ENCODE data around the gene AGAP1. TPM values are rescaled to one million over a fixed set of nuclear protein-coding genes. Genes with fewer than 3 reads are reported as not detected.

AGAP1 gene
- total RNA-seq, 1 donor from 2014 or later: 43.8 TPM

- no peak for TF ChIP-seq CTCF (IDR thresholded peaks at IDR 0.05)
- Mint-ChIP-seq H3K4me1 (ENCODE audit: unreplicated experiment) (peaks cover 2% of the 10 kb centered on the region), H3K27ac (ENCODE audit: unreplicated experiment) (no peak overlapping the region), H3K4me3 (ENCODE audit: unreplicated experiment) (no peak overlapping the region), H3K9me3 (ENCODE audit: unreplicated experiment) (no peaks in the 10 kb centered on the region), H3K36me3 (ENCODE audit: unreplicated experiment) (peaks cover 12% of the 10 kb centered on the region), H3K27me3 (ENCODE audit: unreplicated experiment) (no peaks in the 10 kb centered on the region)
- DNase-seq (ENCODE audit: extremely low spot score, unreplicated experiment): no peak
Observed at GRCh38 chr2:236119476-236119875, 625.6 kb downstream of the AGAP1 start.

- Mint-ChIP-seq H3K36me3 (ENCODE audit: unreplicated experiment) (peaks cover 18% of the 10 kb centered on the region), H3K9me3 (ENCODE audit: unreplicated experiment) (no peaks in the 10 kb centered on the region), H3K27ac (ENCODE audit: unreplicated experiment) (no peak overlapping the region), H3K4me1 (ENCODE audit: unreplicated experiment) (no peaks in the 10 kb centered on the region), H3K4me3 (ENCODE audit: unreplicated experiment) (no peak overlapping the region), H3K27me3 (ENCODE audit: unreplicated experiment) (no peaks in the 10 kb centered on the region)
- TF ChIP-seq CTCF (IDR thresholded peaks at IDR 0.05): no peak
- no peak for DNase-seq (ENCODE audit: extremely low spot score, unreplicated experiment)
Observed at GRCh38 chr2:236120141-236120601, 626.3 kb downstream of the AGAP1 start.

GRCh38 chr2:236120829-236121228 is 627.0 kb downstream of the AGAP1 start:
- no peak overlapping the region for H3K27ac Mint-ChIP-seq (ENCODE audit: unreplicated experiment)
- no peaks in the 10 kb centered on the region for H3K4me1 Mint-ChIP-seq (ENCODE audit: unreplicated experiment)
- no peak for DNase-seq (ENCODE audit: extremely low spot score, unreplicated experiment)
- H3K27me3 Mint-ChIP-seq (ENCODE audit: unreplicated experiment): no peaks in the 10 kb centered on the region
- H3K4me3 Mint-ChIP-seq (ENCODE audit: unreplicated experiment): no peak overlapping the region
- TF ChIP-seq CTCF (IDR thresholded peaks at IDR 0.05): no peak
- H3K36me3 Mint-ChIP-seq (ENCODE audit: unreplicated experiment): peaks cover 20% of the 10 kb centered on the region
- no peaks in the 10 kb centered on the region for H3K9me3 Mint-ChIP-seq (ENCODE audit: unreplicated experiment)

GRCh38 chr2:236121546-236121945 is 627.7 kb downstream of the AGAP1 start:
- no peaks in the 10 kb centered on the region for H3K9me3 Mint-ChIP-seq (ENCODE audit: unreplicated experiment)
- no peak overlapping the region for H3K4me3 Mint-ChIP-seq (ENCODE audit: unreplicated experiment)
- H3K36me3 Mint-ChIP-seq (ENCODE audit: unreplicated experiment): peaks cover 20% of the 10 kb centered on the region
- H3K4me1 Mint-ChIP-seq (ENCODE audit: unreplicated experiment): no peaks in the 10 kb centered on the region
- no peak for TF ChIP-seq CTCF (IDR thresholded peaks at IDR 0.05)
- no peaks in the 10 kb centered on the region for H3K27me3 Mint-ChIP-seq (ENCODE audit: unreplicated experiment)
- no peak for DNase-seq (ENCODE audit: extremely low spot score, unreplicated experiment)
- no peak overlapping the region for H3K27ac Mint-ChIP-seq (ENCODE audit: unreplicated experiment)

GRCh38 chr2:236122236-236122635 is 628.4 kb downstream of the AGAP1 start:
- H3K27ac Mint-ChIP-seq (ENCODE audit: unreplicated experiment): no peak overlapping the region
- no peak for DNase-seq (ENCODE audit: extremely low spot score, unreplicated experiment)
- peaks cover 20% of the 10 kb centered on the region for H3K36me3 Mint-ChIP-seq (ENCODE audit: unreplicated experiment)
- no peaks in the 10 kb centered on the region for H3K4me1 Mint-ChIP-seq (ENCODE audit: unreplicated experiment)
- no peak for TF ChIP-seq CTCF (IDR thresholded peaks at IDR 0.05)
- no peaks in the 10 kb centered on the region for H3K9me3 Mint-ChIP-seq (ENCODE audit: unreplicated experiment)
- H3K4me3 Mint-ChIP-seq (ENCODE audit: unreplicated experiment): no peak overlapping the region
- no peaks in the 10 kb centered on the region for H3K27me3 Mint-ChIP-seq (ENCODE audit: unreplicated experiment)

All from osteocyte (in vitro differentiated cells).